GM21515 (cell line): ENCODE data around the gene IZUMO1.
"Not testable (repeated sequence)": the region's sequence is repeated elsewhere in the genome, so short reads cannot be mapped to it uniquely, and the experiment has no call there.

ENCODE experiments used
- ATAC-seq: cut with Tn5 transposase; IDR thresholded peaks from one replicate; pipeline ENCODE4 v1.9.1; 2021; ENCODE audit not compliant: unreplicated experiment

Gene IZUMO1

DNA sequence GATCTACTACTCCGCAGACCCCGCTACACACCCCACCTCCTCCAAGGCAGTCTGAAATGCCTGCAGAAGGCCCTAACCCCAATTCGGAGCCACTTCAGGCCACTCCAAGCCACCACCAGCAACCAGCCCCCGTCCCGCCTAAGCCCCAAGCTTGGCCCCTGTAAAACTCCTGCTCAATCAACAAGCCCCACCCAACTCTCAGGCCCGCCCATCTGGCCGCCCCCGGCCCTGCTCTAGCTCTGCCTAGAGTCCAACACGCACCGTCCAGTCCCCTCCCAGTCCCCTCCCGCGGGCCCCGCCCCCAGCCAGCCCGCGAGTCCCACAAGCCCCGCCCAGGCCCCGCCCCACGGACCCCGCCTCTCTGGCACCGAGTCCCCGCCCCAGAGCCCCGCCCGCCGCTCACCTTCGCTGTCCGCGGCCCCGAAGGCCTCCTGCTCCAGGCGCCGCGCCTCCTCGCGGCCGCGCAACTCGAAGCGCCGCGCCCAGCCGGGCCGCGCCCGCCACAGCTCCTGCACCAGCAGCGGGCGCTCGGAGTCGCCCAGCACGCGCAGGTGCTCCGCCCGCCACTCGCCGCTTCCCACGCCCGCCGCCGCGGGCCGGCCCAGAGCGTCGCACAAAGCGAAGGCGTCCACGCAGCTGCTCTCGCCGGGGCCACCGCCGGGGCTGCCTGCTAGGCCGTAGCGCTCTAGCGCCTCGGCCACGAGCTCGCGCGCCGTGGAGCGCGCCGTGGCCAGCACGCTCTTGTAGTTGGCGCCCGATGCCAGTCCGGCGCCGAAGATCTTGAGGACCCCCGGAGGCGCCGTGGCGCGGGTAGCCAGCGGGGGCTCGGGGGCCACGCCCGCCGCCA lies 7.9 kb downstream of the IZUMO1 start:
- peak; percentile 75 for ATAC-seq

DNA sequence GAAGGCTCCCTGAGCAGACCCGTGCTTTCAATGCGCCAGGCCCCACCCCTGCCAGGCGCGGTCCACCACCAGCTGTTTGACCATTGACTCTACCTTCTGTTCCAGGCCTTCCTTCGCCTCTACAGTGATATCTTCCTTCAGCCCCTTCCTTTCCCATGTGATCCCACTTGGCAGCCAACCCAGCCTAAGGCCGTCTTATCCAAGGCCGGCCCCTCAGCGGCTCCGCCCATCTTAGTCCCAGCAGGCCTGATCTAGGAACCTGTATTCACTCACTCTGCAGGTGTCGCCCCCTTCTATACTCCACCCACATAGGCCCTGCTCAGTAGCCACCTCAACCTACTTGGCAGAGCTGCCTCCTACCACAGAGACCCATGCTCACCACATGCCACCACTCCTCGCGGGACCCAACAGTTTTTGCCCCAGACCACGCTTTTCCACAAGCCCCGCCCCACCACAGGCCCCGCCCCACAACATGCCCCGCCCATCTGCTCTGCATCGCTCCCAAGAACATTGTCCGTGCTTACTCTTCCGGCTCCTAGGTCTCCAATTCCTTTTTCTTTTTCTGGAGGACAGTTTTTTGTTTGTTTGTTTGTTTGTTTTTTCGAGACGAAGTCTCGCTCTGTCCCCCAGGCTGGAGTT lies 9.2 kb downstream of the IZUMO1 start:
- ATAC-seq = no peak

DNA sequence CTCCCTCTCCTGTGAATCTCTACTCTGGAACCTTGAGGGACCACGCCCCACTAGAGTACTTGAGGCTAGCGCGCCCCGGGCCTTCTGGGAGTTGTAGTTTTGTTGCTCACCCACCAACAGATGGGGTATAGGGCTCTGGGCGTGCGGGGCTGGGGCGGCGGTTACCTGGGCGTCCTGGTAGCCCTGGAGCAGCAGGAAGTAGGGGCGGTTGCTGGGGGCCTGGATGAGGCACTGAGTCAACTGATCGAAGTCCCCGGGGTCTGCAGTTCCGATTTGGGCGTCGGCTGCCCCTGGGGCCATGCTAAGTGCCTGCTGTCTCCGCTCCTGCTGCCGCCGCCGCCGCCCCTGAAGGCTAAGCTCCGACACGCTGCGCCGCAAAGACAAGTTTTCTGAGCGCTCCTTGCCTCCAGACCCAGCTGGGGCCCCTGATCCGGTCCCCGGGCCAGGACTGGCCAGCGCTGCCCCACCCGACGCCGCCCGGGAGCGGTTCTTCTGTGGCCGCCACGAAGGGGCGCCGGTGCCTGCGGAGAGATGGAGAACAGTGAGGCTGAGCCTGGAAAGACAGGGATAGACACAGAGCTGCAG lies 11.6 kb downstream of the IZUMO1 start:
- no peak for ATAC-seq

DNA sequence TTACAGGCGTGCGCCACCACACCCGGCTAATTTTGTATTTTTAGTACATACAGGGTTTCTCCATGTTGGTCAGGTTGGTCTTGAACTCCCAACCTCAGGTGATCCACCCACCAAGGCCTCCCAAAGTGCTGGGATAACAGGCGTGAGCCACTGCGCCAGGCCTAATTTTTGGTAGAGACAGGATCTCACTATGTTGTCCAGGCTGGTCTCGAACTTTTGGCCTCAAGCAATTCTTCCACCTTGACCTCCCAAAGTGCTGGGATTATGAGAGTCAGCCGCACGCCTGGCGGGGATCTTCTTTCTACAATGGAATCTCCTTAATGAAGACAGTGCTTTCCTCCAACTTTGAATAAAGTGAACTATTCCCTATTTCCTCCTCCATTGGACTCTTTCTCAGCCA lies 12.1 kb downstream of the IZUMO1 start:
- ATAC-seq = no peak

DNA sequence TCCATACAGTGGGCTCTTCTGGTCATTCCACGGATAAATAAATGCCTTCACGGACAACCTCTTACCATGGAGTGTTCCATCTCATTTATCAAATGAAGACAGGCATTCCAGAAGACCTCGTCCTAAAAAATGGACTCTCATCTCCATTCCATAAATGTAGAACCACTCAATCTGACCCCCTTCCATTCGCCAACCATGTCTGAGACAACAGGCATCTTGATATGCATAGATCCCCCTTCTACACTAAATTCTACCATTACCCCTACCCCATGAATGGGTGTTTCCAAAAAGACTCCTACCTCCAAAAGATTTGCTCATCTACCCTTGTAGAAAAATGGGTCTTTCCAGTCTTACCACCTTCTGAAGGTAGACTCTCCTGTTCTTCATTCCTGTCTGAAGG lies 15.3 kb downstream of the IZUMO1 start:
- no peak for ATAC-seq

DNA sequence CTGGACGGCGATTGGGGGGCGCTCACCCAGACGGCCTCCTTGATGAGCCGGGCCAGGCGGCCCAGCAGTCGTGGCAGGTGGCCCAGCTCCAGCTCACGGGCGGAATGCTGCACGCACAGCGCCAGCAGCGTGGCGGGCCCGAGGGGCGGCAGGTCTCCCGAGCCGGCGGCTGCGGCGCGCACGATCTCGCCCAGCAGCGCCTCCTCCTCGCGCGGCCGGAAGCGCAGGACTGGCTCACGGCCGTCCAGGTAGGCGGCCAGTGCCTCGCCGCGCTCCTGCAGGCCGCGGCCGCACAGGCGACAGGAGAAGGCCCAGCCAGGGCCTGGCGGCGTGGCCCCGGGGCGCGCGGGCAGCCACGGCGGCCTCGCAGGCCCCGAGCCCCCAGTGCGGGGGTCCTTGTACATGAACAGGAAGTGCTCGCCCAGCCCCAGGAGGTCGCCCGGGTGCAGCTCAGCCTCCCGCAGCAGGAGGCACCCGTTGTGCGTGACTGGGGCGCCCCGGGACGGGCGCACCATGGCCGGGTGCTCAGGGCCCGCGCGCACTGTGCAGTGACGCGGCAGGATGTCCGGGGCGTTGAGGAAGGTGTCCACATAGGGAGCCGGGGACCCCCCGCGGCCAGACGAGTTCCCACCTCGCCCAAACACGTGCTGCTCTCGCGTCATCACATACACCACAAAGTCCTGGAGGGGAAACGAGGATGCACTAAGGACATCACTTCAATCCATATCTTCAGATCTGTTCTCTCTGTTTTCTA lies 17.6 kb downstream of the IZUMO1 start:
- no peak for ATAC-seq

DNA sequence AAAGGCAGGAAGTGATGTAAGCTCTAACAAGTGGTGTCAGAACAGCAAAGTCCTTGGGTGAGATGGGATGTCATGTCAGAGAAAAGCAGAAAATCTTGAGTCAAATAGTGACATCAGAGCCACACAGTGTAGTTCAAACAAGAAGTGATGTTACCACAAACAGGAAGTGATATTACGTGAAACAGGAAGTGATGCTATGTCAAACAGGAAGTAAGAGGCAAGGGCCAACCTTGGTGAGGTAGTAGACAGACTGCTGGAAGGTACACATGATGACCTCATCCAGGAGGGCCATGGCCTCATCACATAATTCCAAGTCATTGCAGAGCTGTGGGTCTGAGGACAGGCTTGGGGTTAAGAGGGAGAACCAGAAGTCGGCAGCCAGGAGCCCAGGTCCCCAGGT lies 20.2 kb downstream of the IZUMO1 start:
- no peak for ATAC-seq

DNA sequence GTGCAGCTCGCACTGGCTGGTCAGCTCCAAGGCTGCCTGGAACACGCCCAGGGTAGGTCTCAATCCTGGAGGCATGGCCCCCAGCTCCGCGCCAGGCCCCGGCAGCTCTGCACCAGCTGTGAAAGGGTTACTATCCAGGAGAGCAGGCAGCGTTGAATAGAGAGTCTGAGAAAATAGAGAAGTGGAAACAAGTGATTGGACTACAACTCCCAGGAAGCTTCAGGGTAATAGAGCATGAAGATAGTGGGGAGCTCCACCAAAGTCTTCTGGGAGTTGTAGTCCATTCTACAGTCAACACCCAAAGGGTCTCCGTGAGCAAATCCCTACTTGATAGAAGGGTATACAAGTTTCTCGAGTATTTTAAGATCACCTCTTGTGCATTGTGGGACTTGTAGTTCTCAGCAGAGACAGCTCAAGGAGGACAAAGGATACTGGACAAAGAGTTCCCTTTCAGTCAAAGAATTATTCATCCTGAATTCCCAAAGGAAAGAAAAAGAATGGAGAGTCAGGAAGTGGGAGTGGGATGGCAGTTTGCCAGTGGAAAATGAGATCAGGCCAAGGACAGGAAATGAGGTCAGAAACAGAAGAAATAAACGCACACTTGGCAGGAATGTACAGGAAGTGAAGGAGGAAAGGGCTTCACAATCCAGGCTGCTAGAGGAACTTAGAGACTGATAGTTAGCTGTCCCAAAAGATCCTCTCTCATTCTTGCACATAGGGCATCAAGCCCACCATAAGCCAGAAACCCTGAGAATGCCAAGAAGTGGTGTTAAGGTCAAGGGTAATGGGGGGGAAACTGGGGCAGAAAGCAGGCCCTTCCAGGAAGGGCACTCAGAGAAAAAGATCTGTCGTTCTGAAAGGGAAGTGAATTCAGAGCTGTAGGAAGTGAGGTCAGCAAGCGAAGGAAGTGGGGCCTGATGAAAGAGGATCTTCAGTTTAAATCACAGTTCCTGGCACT lies 21.6 kb downstream of the IZUMO1 start:
- no peak for ATAC-seq

DNA sequence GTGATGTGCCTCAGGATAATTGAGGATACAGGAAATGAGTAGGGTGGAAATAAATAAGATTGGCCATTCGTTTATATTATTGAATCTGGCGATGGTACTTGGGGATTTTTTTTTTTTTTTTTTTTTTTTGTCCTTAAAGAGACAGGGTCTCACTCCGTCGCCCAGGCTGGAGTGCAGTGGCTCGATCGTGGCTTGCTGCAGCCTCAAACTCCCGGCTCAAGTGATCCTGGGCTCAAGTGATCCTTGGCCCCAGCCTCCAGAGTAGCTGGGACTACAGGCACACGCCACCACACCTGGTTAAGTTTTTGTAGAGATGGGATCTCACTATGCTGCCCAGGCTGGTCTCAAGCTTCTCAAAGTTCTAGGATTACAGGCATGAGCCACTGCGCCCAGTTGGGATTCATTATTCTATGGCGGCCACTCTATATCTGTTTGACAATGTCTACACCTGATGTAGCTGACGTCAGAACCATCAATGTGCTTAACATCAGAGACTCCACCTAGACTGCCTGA lies 24.5 kb downstream of the IZUMO1 start:
- ATAC-seq = no peak

DNA sequence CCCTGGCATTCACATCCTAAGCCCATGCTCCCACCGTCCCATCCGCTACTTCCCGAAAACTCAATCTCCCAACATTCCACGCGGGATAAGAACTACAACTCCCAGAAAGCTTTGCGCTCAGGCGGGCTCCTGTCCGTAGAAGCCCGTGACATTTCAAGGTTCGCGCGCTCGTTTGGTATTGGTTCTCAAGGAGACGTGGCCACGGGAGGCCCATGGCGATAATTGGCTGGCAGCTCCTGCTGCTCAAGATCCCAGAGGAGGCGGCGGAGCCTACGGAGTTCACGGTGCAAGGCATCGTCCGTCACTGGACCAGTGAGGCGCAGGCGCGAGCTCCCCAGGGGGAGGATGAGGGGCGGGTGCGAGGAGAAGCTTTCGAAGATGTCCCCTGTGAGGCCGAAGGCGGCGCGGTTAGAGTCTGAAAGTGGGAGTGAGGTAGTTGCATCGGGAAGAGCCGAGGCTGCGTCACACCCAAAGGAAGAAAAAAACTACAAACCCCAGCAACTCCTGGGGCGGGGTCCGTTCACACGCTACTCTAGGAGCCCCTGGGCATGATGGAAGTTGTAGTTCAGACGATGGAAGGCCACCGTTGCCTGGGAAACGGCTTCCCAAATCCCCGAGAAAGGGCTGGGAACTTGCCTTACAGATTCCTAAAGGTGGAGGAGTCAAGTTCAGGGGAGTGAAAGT lies 26.0 kb downstream of the IZUMO1 start:
- ATAC-seq = peak; percentile 74

DNA sequence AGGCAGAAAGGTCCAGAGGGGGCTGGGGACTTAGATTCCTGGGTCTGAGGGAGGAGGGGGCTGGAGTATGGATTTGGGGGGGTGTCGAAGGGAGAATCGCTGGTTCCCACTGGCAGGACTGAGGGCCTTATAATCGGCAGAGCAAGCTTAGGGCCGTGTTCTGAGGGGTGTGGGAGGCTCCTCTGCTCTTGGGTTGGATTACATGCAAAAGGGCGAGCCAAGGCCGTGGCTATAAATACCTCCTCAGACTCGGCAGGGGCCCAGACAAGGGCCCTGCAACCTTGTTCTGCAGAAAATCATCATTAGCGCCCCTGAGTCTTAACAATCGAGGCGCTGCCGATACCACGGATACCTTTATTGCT lies 26.5 kb downstream of the IZUMO1 start:
- no peak for ATAC-seq

DNA sequence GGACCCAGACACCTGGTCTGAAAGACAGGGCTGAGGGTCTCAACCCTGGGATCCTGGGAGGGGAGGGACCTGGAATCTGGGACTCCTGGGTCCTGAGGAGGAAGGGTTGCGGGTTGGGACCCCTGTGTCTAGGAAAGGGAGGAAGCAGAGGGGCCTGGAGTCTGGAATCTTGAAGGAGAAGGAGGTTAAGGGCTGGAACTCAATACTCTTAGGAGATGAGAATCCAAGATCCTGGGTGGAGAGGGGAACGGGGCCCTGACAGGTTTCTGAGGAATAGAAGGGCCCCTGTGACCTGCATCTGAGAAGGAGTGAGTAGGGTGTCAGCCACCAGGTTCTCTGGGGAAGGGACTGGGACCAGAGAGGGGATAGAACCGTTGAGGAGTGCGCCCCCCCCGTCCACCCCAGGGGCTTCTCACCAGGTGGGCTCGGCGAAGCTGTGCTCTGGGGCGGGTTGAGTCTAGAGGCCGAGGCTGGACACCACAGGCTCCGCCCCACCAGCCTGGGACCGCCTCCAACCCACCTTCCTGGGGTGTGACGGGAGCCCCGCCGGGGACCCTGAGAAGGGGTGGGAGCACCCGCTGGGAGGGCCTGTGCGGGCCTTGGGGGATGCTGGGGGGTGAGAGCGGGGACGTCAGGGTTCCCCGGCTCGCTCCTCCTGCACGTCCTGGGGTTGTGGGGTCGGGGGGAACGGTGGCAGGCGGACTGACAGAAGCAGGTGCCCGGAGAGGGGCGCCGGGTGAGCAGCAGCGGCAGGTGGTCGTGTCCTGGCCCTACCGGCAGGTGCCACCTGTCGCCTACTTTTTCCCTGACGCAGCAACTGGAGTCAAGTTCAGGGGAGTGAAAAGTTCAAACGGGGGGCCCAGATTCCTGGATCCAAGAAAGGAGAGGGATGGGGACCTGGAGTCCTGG lies 27.2 kb downstream of the IZUMO1 start, which contains the start of gene MAMSTR:
MAMSTR (minus strand) TSS at position 463 of the 909 bp plus-strand sequence. CDS start 694 bp downstream, outside the sequence.
- ATAC-seq = no peak

DNA sequence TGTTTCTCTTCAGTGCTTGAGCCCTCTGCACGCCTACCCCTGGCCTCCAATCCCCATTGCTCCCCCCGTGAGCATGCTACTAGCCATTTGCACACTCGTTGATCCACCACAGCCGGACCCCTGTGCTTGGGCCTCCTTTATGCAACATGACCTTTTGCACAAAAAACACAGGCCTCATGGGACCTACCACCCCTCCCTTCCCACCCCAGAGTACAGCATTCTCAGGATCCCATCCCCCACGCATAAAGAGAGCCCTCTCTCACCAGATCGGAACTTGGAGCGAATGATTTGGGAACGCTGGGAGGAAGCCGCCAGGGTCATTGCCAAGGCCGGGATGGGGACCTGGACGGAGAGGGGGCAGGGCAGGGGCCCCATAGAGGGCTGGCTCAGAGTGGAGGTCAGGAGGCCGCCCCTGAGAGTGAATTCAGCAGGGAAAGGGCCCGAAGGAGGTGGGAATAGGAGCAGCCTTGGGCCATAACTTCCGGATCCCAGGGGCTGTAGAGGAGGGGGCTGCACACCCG lies 27.9 kb downstream of the IZUMO1 start:
- ATAC-seq = no peak

DNA sequence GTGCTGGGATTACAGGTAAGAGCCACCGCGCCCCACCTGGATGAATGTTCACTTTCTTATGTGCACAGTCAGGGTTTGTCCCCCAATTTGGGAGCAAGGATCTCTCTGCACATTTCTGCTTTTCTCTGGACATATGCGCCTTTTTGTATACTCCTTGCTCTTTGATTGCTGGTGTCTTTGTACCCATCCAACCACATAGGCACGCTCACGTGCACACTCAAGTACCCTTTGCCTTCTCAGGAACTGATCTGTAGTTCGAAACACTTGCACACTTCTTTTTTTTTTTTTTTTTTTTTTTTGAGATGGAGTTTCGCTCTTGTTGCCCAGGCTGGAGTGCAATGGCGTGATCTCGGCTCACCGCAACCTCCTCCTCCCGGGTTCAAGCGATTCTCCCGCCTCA lies 28.6 kb downstream of the IZUMO1 start:
- ATAC-seq = not testable (repeated sequence)

DNA sequence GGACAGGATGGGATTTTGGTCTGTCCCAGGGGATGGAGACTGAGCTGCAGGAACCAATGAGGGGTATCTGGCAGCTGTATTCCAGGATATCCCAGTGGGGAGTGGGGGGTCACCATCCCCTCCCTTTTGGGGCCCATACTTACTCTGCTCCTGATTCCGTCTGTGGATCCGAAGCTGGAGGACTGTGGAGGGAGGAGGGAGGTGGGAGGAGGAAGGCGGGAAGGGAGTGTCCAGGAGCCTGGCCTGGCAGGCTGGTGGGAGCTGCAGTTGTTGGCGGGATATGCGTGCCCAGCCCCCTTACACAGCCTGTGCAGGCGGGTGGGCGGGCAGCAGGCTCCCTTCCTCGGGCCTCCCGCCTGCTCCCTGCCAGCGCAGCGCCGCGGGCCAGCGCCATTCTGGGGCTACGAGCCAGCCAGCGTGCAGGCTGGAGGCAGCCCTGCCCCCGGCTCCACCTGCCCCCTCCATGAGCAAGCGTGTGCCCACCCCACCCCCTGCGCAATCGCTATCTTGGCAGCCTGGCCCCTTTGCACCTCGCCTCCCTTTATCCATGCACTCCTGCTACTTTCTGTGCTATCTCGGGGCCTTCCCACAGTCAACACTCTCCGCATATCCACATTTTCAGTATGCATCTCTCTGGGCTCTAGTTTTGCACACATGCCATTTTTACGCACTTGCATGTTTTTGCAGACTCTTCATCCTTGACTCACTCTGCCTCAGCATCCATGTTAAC lies 30.0 kb downstream of the IZUMO1 start:
- no peak for ATAC-seq

DNA sequence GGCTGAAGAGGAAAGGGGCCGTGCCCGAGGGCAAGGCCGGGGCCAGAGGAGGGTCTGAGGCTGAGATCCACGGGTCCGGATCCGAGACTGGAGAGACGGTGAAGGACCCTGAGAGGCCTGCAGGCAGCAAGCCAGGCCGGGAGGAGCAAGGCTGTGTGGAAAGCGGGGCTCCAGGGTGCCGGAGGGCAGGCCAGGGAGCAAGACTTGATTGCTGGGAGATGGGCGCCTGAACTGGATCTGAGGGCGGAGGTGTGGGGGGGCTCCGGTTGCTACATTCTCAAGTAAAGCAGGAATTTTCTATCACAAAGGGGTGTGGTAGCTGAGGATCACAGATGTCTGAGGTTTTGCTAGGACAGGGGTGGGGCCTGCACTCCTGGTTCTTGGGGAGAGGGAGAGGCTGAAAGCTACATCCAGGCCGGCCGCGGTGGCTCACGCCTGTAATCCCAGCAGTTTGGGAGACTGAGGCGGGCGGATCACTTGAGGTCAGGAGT lies 31.0 kb downstream of the IZUMO1 start:
- ATAC-seq = no peak
